AML-193 (cell line): Measurements from ENCODE around the gene ADGRE3.
A peak's percentile ranks its signal among the peaks of the same experiment; 100 is the strongest.
"Not testable (repeated sequence)": the region's sequence is repeated elsewhere in the genome, so short reads cannot be mapped to it uniquely, and the experiment has no call there.

Experiments
- DNase-seq, 2 experiments: peaks; one replicate each; lab custom pipeline; 2025; lab: John Stamatoyannopoulos, UW

The ADGRE3 gene

GRCh38 chr19:14670408-14670807, 4.2 kb downstream of the ADGRE3 start:
- no peak for DNase-seq

- DNase-seq = no peak
These were observed 4.7 kb downstream of the ADGRE3 start for GRCh38 chr19:14669940-14670339.

GRCh38 chr19:14661372-14661924, 13.2 kb downstream of the ADGRE3 start:
- peak; percentile 5 to 11 for DNase-seq

- no peak for DNase-seq
These were observed 14.7 kb downstream of the ADGRE3 start for GRCh38 chr19:14659874-14660489.

GRCh38 chr19:14655726-14656125, 18.9 kb downstream of the ADGRE3 start:
- DNase-seq = no peak

GRCh38 chr19:14654786-14655560, 19.7 kb downstream of the ADGRE3 start:
- no peak for DNase-seq

GRCh38 chr19:14650161-14650560, 24.5 kb downstream of the ADGRE3 start:
- DNase-seq = no peak

GRCh38 chr19:14649020-14649419, 25.6 kb downstream of the ADGRE3 start:
- no peak for DNase-seq

- no peak for DNase-seq
These were observed 26.1 kb downstream of the ADGRE3 start for GRCh38 chr19:14648506-14648905.

GRCh38 chr19:14639536-14640277, 34.9 kb downstream of the ADGRE3 start:
- no peak for DNase-seq

- DNase-seq = peak in 1 of 2 experiments; percentile 28
These were observed 42.4 kb downstream of the ADGRE3 start for GRCh38 chr19:14632286-14632685.

- DNase-seq = no peak
These were observed 45.1 kb downstream of the ADGRE3 start for GRCh38 chr19:14629557-14629956.

GRCh38 chr19:14624491-14624890, 50.2 kb downstream of the ADGRE3 start:
- DNase-seq = not testable (repeated sequence)

- DNase-seq = no peak
These were observed 55.2 kb downstream of the ADGRE3 start for GRCh38 chr19:14619404-14619803.

- peak; percentile 23 to 41 for DNase-seq
These were observed 58.2 kb downstream of the ADGRE3 start for GRCh38 chr19:14616407-14616806.

- no peak for DNase-seq
These were observed 59.0 kb downstream of the ADGRE3 start for GRCh38 chr19:14615623-14616022.

GRCh38 chr19:14614099-14614412, 60.6 kb downstream of the ADGRE3 start:
- peak; percentile 75 to 84 for DNase-seq

- not testable (repeated sequence) for DNase-seq
These were observed 61.1 kb downstream of the ADGRE3 start for GRCh38 chr19:14613399-14614098.

- no peak for DNase-seq
These were observed 62.0 kb downstream of the ADGRE3 start for GRCh38 chr19:14612657-14613056.

GRCh38 chr19:14612242-14612641, 62.4 kb downstream of the ADGRE3 start:
- not testable (repeated sequence) for DNase-seq

GRCh38 chr19:14611051-14611450, 63.6 kb downstream of the ADGRE3 start:
- no peak for DNase-seq

- no peak for DNase-seq
These were observed 68.0 kb downstream of the ADGRE3 start for GRCh38 chr19:14606627-14607026.
